ENCODE results near the gene ARHGEF39.

GRCh38 chr9:35649431-35650340, 15.3 kb downstream of the ARHGEF39 start:
- no peak for TF ChIP-seq CTCF (IDR thresholded peaks at IDR 0.05; ENCODE audit: low read length)
- TF ChIP-seq EZH2 (optimal IDR thresholded peaks at IDR 0.05; ENCODE audit: low read depth, low read length), result no peak
- no peak for TF ChIP-seq EZH2phosphoT487 (IDR thresholded peaks at IDR 0.05; ENCODE audit: low read length)

Data from MM.1S (cell line).